GM12875 (cell line): ENCODE measurements around the gene PACRG.

Experiments
- H3K4me3 ChIP-seq: one replicate; pipeline ENCODE4 v1.5.1; 2011; ENCODE audit warnings: low read depth, low read length, control low read depth
- TF ChIP-seq, protein P1 (sequence below): IDR thresholded peaks from 2 replicates; pipeline ENCODE4 v1.5.1; 2011; ENCODE audit warnings: low read depth, mild to moderate bottlenecking, control low read depth, inconsistent platforms, low read length, moderate library complexity, borderline replicate concordance; ENCODE audit not compliant: insufficient read depth

The PACRG gene

DNA sequence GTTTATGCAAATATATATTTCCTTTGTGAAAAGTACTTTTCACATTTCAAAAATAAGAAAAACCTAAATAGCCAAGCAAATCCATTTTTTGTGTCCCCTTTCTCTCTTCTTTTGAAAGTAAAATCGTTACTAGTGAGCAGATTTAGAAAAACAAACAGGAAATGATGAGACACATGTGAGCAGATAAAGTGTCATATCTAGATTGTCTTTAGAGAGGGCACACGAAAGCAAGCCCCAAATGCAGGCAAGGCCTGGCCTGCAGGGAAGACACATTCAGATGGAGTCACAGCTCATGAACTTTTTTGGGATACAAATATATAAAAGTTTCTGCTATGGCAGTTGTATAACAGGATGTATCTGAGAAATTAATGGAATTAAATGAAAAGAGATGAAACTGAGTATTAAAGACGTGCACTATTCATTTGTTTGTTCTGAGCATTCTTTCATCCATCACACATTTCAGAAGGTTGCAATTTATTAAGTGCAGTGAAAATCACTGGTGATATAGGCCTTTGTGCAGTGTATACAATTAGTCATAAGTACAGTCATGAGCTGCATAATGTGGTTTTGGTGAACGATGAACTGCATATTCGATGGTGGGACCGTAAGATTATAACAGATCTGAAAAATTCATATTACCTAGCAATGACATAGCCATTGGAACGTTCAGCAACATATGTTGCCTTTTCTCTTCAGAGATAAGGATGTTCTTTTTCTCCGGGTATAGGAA, 101.4 kb downstream of the PACRG start:
- no peak overlapping the region for H3K4me3 ChIP-seq
- TF ChIP-seq, protein P1, sequence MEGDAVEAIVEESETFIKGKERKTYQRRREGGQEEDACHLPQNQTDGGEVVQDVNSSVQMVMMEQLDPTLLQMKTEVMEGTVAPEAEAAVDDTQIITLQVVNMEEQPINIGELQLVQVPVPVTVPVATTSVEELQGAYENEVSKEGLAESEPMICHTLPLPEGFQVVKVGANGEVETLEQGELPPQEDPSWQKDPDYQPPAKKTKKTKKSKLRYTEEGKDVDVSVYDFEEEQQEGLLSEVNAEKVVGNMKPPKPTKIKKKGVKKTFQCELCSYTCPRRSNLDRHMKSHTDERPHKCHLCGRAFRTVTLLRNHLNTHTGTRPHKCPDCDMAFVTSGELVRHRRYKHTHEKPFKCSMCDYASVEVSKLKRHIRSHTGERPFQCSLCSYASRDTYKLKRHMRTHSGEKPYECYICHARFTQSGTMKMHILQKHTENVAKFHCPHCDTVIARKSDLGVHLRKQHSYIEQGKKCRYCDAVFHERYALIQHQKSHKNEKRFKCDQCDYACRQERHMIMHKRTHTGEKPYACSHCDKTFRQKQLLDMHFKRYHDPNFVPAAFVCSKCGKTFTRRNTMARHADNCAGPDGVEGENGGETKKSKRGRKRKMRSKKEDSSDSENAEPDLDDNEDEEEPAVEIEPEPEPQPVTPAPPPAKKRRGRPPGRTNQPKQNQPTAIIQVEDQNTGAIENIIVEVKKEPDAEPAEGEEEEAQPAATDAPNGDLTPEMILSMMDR = no peak

DNA sequence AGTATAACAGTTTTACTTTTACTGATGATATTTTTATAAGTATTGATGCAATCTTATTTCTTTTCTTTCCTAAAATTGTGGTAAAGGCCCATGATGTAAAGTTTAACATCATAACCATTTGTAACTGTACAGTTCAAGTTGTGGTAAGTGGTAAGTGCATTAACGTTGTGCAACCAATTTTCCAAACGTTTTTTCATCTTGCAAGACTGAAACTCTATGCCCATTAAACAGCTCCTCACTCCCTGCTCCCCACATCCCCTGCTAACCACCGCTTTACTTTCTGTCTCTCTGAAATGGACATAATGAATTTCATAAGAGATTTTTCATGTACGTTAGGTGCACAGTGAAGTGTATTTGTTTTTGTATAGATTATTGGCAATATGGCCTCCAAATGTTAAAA, 106.0 kb downstream of the PACRG start:
- TF ChIP-seq, protein P1 = no peak
- H3K4me3 ChIP-seq = no peak overlapping the region

DNA sequence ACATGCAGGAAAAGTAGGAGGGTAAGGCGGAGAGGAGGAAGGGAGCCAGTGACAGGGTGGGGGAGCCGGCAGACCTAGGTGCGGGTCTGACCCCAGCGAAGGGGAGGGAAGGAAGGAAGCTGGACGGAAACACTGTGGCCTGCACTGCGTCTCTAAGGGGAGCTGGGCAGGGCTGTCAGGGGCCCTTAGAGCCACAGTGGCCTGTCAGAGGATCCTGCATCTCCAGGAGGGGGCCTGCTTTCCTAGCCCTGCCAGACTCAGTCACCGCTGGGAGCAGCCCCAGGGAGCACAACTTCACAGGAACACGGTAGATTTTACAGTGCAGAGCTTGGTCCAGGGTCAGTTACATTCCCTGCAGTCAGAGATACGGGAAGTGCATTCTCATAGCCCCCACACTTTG, 118.2 kb downstream of the PACRG start:
- no peak overlapping the region for H3K4me3 ChIP-seq
- TF ChIP-seq, protein P1 = no peak

DNA sequence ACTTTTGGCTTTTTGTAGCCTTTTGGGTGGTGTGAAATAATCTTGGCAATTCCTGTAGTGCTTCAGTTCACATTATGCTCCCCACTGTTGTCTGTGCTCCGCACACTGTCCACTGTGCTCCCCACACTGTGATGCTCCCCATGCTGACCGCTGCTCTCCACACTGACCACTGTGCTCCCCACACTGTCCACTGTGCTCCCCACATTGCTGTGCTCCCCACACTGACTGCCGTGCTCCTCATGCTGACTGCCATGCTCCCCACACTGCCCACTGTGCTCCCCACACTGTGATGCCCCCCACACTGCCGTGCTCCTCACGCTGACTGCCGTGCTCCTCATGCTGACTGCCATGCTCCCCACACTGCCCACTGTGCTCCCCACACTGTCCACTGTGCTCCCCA, 118.9 kb downstream of the PACRG start:
- TF ChIP-seq, protein P1 = no peak

DNA sequence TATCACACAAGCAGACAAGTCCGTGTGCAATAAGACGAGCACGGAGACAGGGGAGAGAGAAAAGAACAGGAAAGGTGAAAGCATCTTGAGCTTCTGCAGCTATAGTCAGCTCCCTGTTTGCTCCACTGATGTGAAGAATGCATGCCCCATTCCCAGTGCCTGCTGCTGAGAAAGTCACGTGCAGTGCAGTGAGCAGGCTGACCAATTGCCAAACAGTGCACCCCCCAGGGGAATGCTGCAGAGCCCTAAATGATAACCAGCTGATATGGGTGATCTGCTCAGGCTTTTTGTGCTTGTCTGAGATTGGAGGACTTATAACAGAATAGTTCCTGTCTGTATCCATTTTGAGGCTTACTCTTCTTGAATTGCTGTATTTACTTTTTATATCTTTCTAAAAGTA, 121.5 kb downstream of the PACRG start:
- H3K4me3 ChIP-seq = no peak overlapping the region

More for the DNA sequence above, 118.9 kb downstream of the PACRG start:
- no peak overlapping the region for H3K4me3 ChIP-seq

DNA sequence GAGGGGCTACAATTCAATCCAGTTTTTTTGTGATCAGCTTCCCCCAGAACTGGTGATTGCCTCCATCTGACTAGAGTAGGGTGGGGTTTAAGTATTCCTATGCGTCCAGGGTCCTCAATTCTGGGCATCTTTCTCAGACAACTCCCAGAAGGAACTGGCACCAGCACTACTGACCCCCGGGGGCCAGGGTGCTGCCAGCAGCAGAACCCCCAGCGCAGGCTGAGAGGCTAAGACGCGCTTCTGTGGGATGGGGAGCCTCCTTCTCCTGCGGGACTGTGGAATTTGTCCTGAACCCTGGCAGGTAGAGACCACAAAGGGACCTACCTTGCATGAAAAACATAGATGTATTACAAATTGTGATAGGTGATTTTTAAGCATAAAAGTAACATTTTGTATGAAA, 124.4 kb downstream of the PACRG start:
- TF ChIP-seq, protein P1 = no peak
- no peak overlapping the region for H3K4me3 ChIP-seq

More for the DNA sequence above, 121.5 kb downstream of the PACRG start:
- TF ChIP-seq, protein P1 = no peak
